Measurements from ENCODE around the gene MARS2.
"Not testable (repeated sequence)": the region's sequence is repeated elsewhere in the genome, so short reads cannot be mapped to it uniquely, and the experiment has no call there.

The MARS2 gene

GRCh38 chr2:197705121-197705911, at the start of gene MARS2:
Gene MARS2 (plus strand): TSS chr2:197705369. CDS start chr2:197705406, 37 bp downstream.
- in situ Hi-C loops (cut with MboI; ENCODE audit: low sequenced_read_pairs): no loop called here

- in situ Hi-C loops (cut with MboI; ENCODE audit: low sequenced_read_pairs): no loop called here
These were observed 47.6 kb upstream of the MARS2 start for GRCh38 chr2:197657562-197657961.

- in situ Hi-C loops (cut with MboI; ENCODE audit: low sequenced_read_pairs): no loop called here
These were observed 43.5 kb upstream of the MARS2 start for GRCh38 chr2:197661626-197662025.

GRCh38 chr2:197666277-197666676, 38.9 kb upstream of the MARS2 start:
- in situ Hi-C loops (cut with MboI; ENCODE audit: low sequenced_read_pairs): no loop called here

- in situ Hi-C loops (cut with MboI; ENCODE audit: low sequenced_read_pairs): no loop called here
These were observed 36.9 kb upstream of the MARS2 start for GRCh38 chr2:197668296-197668695.

GRCh38 chr2:197669077-197669476, 36.1 kb upstream of the MARS2 start:
- in situ Hi-C loops (cut with MboI; ENCODE audit: low sequenced_read_pairs): no loop called here

GRCh38 chr2:197672371-197672893, 32.7 kb upstream of the MARS2 start:
- in situ Hi-C loops (cut with MboI; ENCODE audit: low sequenced_read_pairs): no loop called here

GRCh38 chr2:197673106-197673505, 32.1 kb upstream of the MARS2 start:
- in situ Hi-C loops (cut with MboI; ENCODE audit: low sequenced_read_pairs): no loop called here

GRCh38 chr2:197673606-197674005, 31.6 kb upstream of the MARS2 start:
- in situ Hi-C loops (cut with MboI; ENCODE audit: low sequenced_read_pairs): no loop called here

GRCh38 chr2:197674060-197674459, 31.1 kb upstream of the MARS2 start:
- in situ Hi-C loops (cut with MboI; ENCODE audit: low sequenced_read_pairs): no loop called here

- in situ Hi-C loops (cut with MboI; ENCODE audit: low sequenced_read_pairs): no loop called here
These were observed 30.6 kb upstream of the MARS2 start for GRCh38 chr2:197674591-197674990.

- in situ Hi-C loops (cut with MboI; ENCODE audit: low sequenced_read_pairs): no loop called here
These were observed 29.9 kb upstream of the MARS2 start, which contains the start of gene RFTN2 for GRCh38 chr2:197675246-197675645. Gene RFTN2 (minus strand): TSS chr2:197675587. CDS start chr2:197675458, 129 bp downstream.

- in situ Hi-C loops (cut with MboI; ENCODE audit: low sequenced_read_pairs): no loop called here
These were observed 29.4 kb upstream of the MARS2 start for GRCh38 chr2:197675711-197676188.

GRCh38 chr2:197677056-197677455, 28.1 kb upstream of the MARS2 start:
- in situ Hi-C loops (cut with MboI; ENCODE audit: low sequenced_read_pairs): no loop called here

GRCh38 chr2:197677483-197677882, 27.7 kb upstream of the MARS2 start:
- in situ Hi-C loops (cut with MboI; ENCODE audit: low sequenced_read_pairs): no loop called here

GRCh38 chr2:197695206-197695605, 10.0 kb upstream of the MARS2 start:
- in situ Hi-C loops (cut with MboI; ENCODE audit: low sequenced_read_pairs): not testable (repeated sequence)

GRCh38 chr2:197695971-197696370, 9.2 kb upstream of the MARS2 start:
- in situ Hi-C loops (cut with MboI; ENCODE audit: low sequenced_read_pairs): not testable (repeated sequence)

- in situ Hi-C loops (cut with MboI; ENCODE audit: low sequenced_read_pairs): not testable (repeated sequence)
These were observed 8.6 kb upstream of the MARS2 start for GRCh38 chr2:197696571-197696970.

- in situ Hi-C loops (cut with MboI; ENCODE audit: low sequenced_read_pairs): not testable (repeated sequence)
These were observed 5.4 kb upstream of the MARS2 start for GRCh38 chr2:197699724-197700123.

- in situ Hi-C loops (cut with MboI; ENCODE audit: low sequenced_read_pairs): no loop called here
These were observed 4.2 kb upstream of the MARS2 start for GRCh38 chr2:197700960-197701359.

GRCh38 chr2:197704434-197705120, 592 bp upstream of the MARS2 start:
- in situ Hi-C loops (cut with MboI; ENCODE audit: low sequenced_read_pairs): no loop called here
